NCI-H524 treated with DMSO at 0.1 percent for 48 hours (cell line): ENCODE measurements around the gene CRACR2A.

Experiments
- DNase-seq: peaks from one replicate; lab custom pipeline; 2025; lab: John Stamatoyannopoulos, UW

Gene CRACR2A

GRCh38 chr12:3752096-3752709, 706 bp downstream of the CRACR2A start:
- DNase-seq = no peak

GRCh38 chr12:3751151-3752095, 1.5 kb downstream of the CRACR2A start:
- no peak for DNase-seq

GRCh38 chr12:3750616-3751015, 2.3 kb downstream of the CRACR2A start:
- DNase-seq = no peak

GRCh38 chr12:3748620-3749019, 4.3 kb downstream of the CRACR2A start:
- no peak for DNase-seq

- DNase-seq = no peak
Measured at GRCh38 chr12:3747976-3748619, 4.8 kb downstream of the CRACR2A start.

- DNase-seq = no peak
Measured at GRCh38 chr12:3747543-3747942, 5.4 kb downstream of the CRACR2A start.

GRCh38 chr12:3746758-3747157, 6.2 kb downstream of the CRACR2A start:
- no peak for DNase-seq

GRCh38 chr12:3745152-3745551, 7.8 kb downstream of the CRACR2A start:
- no peak for DNase-seq

- DNase-seq = no peak
Measured at GRCh38 chr12:3744229-3744901, 8.5 kb downstream of the CRACR2A start.

GRCh38 chr12:3743803-3744202, 9.1 kb downstream of the CRACR2A start:
- no peak for DNase-seq

GRCh38 chr12:3741882-3742672, 10.8 kb downstream of the CRACR2A start:
- no peak for DNase-seq

- no peak for DNase-seq
Measured at GRCh38 chr12:3740480-3741231, 12.3 kb downstream of the CRACR2A start.

- DNase-seq = no peak
Measured at GRCh38 chr12:3735432-3735831, 17.5 kb downstream of the CRACR2A start.

- DNase-seq = no peak
Measured at GRCh38 chr12:3732901-3733300, 20.0 kb downstream of the CRACR2A start.

- no peak for DNase-seq
Measured at GRCh38 chr12:3730111-3730510, 22.8 kb downstream of the CRACR2A start.

- no peak for DNase-seq
Measured at GRCh38 chr12:3728686-3729085, 24.2 kb downstream of the CRACR2A start.

- no peak for DNase-seq
Measured at GRCh38 chr12:3727877-3728632, 24.9 kb downstream of the CRACR2A start.

GRCh38 chr12:3727354-3727753, 25.6 kb downstream of the CRACR2A start:
- no peak for DNase-seq

- DNase-seq = no peak
Measured at GRCh38 chr12:3726456-3726855, 26.5 kb downstream of the CRACR2A start.
